Breast epithelium (tissue), 4 donors: ENCODE results near the gene FCHSD2. TPM values are rescaled to one million over a fixed set of nuclear protein-coding genes. Genes with fewer than 3 reads are reported as not detected.

Experiments used
- DNase-seq, 2 donors: peaks; one replicate each; pipeline ENCODE4 v3.0.0-alpha.2; 2019; ENCODE audit warnings: low spot score in 2 of 2
- H3K27ac ChIP-seq, 2 donors: fragments of 200-600 bp; sonication (generic) in 1 of 2; one replicate each; pipeline ENCODE4 v1.5.1; 2016 to 2019; ENCODE audit warnings: mild to moderate bottlenecking in 1 of 2
- H3K27me3 ChIP-seq, 2 donors: fragments of 200-600 bp; sonication (generic) in 1 of 2; one replicate each; pipeline versions ENCODE4 v1.5.1 to v1.6.0; 2017 to 2019; ENCODE audit warnings: control low read depth in 1 of 2, mild to moderate bottlenecking in 1 of 2
- H3K36me3 ChIP-seq: fragments of 200-600 bp; one replicate; pipeline ENCODE4 v1.5.1; 2019
- H3K4me1 ChIP-seq, 2 donors: fragments of 200-600 bp; sonication (generic); one replicate each; pipeline ENCODE4 v1.5.1; 2016 to 2019; ENCODE audit warnings: control low read depth in 1 of 2
- H3K4me3 ChIP-seq, 3 donors: fragments of 200-600 bp; sonication (generic); 1 replicate in 2 of 3; 2 replicates in 1 of 3; pipeline ENCODE4 v1.5.1; 2016 to 2019; ENCODE audit warnings: mild to moderate bottlenecking in 3 of 3, moderate library complexity in 2 of 3
- H3K9me3 ChIP-seq, 2 donors: fragments of 200-600 bp; sonication (generic) in 1 of 2; one replicate each; pipeline ENCODE4 v1.5.1; 2016 to 2019; ENCODE audit warnings: control low read depth in 1 of 2
- CTCF ChIP-seq, 3 donors: fragments of 450-650 bp; IDR thresholded peaks; one replicate each; pipeline ENCODE4 v1.5.1; 2016 to 2017; ENCODE audit warnings: antibody characterized with exemption in 3 of 3, mild to moderate bottlenecking in 3 of 3, moderate library complexity in 3 of 3
- POLR2A ChIP-seq: fragments of 450-650 bp; IDR thresholded peaks from one replicate; pipeline ENCODE4 v1.6.1; 2016; ENCODE audit warnings: antibody characterized with exemption, mild to moderate bottlenecking, moderate library complexity
- POLR2AphosphoS5 ChIP-seq, 3 donors: sonication (generic); formaldehyde crosslinking; IDR thresholded peaks; one replicate each; pipeline ENCODE4 v1.6.1; 2017; ENCODE audit warnings: antibody characterized with exemption in 3 of 3
- intact Hi-C: fragments of 100-400 bp; cut with DNase I; formaldehyde crosslinking; loops from one replicate; pipeline ENCODE4 v1.15.1; 2023; ENCODE audit warnings: low total_unique reads
- total RNA-seq, 3 donors: library from RNA; depleted of rRNA; stranded (reverse); fragments of >200 nt; gene quantifications; one replicate each; pipeline ENCODE4 v1.1.0, GENCODE V29; 2016

Gene FCHSD2
- total RNA-seq, 3 donors from 2014 or later: 15.5 to 23.4 (median 19.0) TPM

GRCh38 chr11:72930008-72930407 is 212.1 kb downstream of the FCHSD2 start:
- no peaks in the 10 kb centered on the region for H3K9me3 ChIP-seq
- no peak overlapping the region for H3K27ac ChIP-seq
- TF ChIP-seq POLR2A (no peak), POLR2AphosphoS5 (IDR thresholded peaks at IDR 0.05) (no peak)

GRCh38 chr11:72929256-72929655 is 212.9 kb downstream of the FCHSD2 start:
- no peak for DNase-seq
- no peaks in the 10 kb centered on the region for H3K27me3 ChIP-seq
- TF ChIP-seq POLR2A (no peak), POLR2AphosphoS5 (IDR thresholded peaks at IDR 0.05) (no peak), CTCF (IDR thresholded peaks at IDR 0.05) (no peak)
- H3K27ac ChIP-seq: no peak overlapping the region
- H3K36me3 ChIP-seq: no peaks in the 10 kb centered on the region
- intact Hi-C loops: no loop called here
- H3K9me3 ChIP-seq: no peaks in the 10 kb centered on the region
- no peak overlapping the region for H3K4me3 ChIP-seq
- peaks cover 0 to 3% of the 10 kb centered on the region in 2 donors for H3K4me1 ChIP-seq

More at GRCh38 chr11:72930008-72930407, 212.1 kb downstream of the FCHSD2 start:
- no peak for DNase-seq
- Histone ChIP-seq H3K36me3 (no peaks in the 10 kb centered on the region), H3K27me3 (no peaks in the 10 kb centered on the region), H3K4me3 (no peak overlapping the region), H3K4me1 (peaks cover 0 to under 1% of the 10 kb centered on the region in 2 donors)
- intact Hi-C loops: no loop called here

- Histone ChIP-seq H3K36me3 (no peaks in the 10 kb centered on the region), H3K27me3 (no peaks in the 10 kb centered on the region), H3K9me3 (no peaks in the 10 kb centered on the region), H3K27ac (no peak overlapping the region), H3K4me3 (no peak overlapping the region), H3K4me1 (peaks cover 0 to 3% of the 10 kb centered on the region in 2 donors)
- intact Hi-C loops: no loop called here
- TF ChIP-seq CTCF (IDR thresholded peaks at IDR 0.05) (no peak), POLR2A (no peak), POLR2AphosphoS5 (IDR thresholded peaks at IDR 0.05) (no peak)
- DNase-seq: no peak
Observed at GRCh38 chr11:72927380-72927779, 214.7 kb downstream of the FCHSD2 start.

- intact Hi-C loops: no loop called here
- no peak overlapping the region for H3K27ac ChIP-seq
- H3K27me3 ChIP-seq: no peaks in the 10 kb centered on the region
- no peak overlapping the region for H3K4me3 ChIP-seq
- H3K36me3 ChIP-seq: no peaks in the 10 kb centered on the region
- peaks cover 0 to 3% of the 10 kb centered on the region in 2 donors for H3K4me1 ChIP-seq
- no peak for DNase-seq
- TF ChIP-seq POLR2A (no peak), CTCF (IDR thresholded peaks at IDR 0.05) (no peak), POLR2AphosphoS5 (IDR thresholded peaks at IDR 0.05) (no peak)
- no peaks in the 10 kb centered on the region for H3K9me3 ChIP-seq
Observed at GRCh38 chr11:72926076-72926475, 216.0 kb downstream of the FCHSD2 start.

- intact Hi-C loops: no loop called here
- Histone ChIP-seq H3K36me3 (no peaks in the 10 kb centered on the region), H3K9me3 (no peaks in the 10 kb centered on the region), H3K4me3 (no peak overlapping the region), H3K4me1 (peaks cover 0 to 3% of the 10 kb centered on the region in 2 donors), H3K27ac (no peak overlapping the region), H3K27me3 (no peaks in the 10 kb centered on the region)
- DNase-seq: no peak
- TF ChIP-seq POLR2A (no peak), CTCF (IDR thresholded peaks at IDR 0.05) (no peak), POLR2AphosphoS5 (IDR thresholded peaks at IDR 0.05) (no peak)
Observed at GRCh38 chr11:72925656-72926055, 216.5 kb downstream of the FCHSD2 start.
